ENCODE results near the gene MYOD1.

The MYOD1 gene

GRCh38 chr11:17735818-17736578, 16.6 kb downstream of the MYOD1 start:
- DNase-seq: peak; percentile 25

DNA sequence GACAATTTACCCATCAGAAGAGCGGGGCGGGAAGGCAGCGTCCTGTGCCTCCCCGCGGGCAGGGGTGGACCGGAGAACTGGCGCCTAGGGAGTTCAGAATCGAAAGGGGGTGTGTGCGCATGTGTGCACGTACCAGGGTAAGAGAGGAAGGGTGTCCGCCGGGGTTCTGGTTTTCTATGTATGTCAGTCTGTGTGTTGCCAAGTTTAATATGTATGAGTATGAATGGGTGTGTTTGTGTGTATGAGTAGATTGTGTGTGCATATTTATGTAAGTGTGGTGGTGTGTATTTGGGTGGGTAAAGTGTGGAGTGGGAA, 17.2 kb downstream of the MYOD1 start:
- DNase-seq: peak; percentile 4

GRCh38 chr11:17736930-17737817, 17.8 kb downstream of the MYOD1 start:
- DNase-seq: no peak

DNA sequence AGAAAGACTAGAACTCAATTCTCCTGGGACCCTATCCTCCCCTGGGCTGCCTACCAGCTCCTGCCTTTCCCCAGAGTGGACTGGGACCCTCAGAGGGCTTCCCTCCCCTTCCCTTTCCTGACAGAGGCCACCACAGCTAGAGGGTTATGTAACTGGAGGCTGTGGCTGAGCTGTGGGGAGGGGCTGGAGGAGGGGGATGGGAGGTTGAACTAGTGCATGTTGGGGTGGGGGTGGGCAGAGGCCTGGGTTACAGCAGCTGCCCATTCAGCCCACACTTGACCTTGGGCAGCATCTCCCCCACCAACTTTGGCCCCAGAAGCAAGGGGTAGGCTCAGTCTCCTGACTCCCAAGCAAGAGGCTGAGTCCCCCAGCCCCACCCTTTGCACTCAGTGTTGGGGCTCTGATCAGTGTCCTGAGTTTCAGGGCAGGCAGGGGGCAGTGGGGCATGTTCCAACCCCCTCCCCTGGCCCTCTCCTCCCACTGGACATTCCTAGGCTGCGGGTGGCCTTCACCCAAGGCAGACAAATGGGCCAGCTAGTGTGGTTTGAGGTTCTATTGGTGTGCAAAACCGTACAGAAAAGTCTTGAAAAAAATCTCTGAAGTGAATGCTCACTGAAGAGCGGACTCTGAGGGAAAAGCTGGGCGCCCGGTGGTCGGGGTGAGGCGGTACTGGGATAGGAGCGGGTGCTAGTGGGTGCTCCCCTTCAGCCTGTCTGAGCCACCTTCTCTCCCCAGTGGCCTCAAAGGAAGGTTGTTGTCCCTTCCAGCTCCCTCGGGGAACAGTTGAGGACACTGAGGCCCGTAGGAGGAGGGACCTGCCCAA, 19.0 kb downstream of the MYOD1 start:
- DNase-seq: no peak

DNA sequence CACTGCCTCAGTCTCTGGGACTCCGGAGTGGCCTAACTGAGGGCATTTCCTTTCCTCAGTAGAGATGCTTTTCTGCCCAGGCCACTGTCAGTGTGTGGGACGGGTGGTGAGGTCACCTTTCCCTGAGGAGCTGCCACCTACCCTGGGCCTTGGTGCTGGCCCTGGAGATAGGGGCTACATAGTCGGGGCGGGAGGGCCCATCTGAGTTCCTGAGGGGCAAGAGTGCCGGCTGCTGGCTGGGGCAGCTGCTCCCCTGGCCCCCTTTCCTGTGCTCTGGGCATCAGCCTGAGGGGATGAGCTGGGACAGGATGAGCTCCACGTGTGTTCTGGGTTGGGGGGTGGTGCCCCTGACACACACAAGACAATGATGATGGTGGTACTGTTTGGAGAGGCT, 20.6 kb downstream of the MYOD1 start:
- DNase-seq: no peak

DNA sequence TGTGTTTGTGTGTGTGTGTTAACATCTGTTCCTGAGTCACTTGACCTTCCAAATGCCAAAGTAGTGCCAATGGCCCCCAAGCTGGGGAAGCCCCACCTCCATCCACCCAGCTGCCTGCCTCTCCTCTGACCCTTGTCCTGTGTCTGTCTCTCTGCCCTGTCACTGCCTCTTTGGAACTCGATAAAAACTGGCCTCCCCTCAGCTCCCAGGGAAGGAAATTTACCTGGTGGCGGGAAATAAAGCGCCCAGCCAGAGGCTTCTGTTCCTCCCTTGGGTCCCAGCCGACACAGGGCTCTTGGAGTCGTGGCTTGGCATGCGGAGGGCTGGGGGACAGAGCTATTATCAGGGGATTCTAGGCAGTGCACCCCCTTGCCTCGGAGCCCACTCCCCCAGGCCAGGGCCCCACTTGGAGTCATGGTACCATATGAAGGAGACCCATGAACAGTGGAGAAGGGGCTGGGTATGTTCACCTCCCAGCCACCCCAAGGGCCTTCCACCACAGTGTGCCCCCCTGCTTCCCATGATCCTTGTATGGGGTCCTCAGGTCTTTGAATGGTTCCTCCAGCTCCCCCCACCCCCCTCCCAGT, 21.4 kb downstream of the MYOD1 start:
- no peak for DNase-seq

DNA sequence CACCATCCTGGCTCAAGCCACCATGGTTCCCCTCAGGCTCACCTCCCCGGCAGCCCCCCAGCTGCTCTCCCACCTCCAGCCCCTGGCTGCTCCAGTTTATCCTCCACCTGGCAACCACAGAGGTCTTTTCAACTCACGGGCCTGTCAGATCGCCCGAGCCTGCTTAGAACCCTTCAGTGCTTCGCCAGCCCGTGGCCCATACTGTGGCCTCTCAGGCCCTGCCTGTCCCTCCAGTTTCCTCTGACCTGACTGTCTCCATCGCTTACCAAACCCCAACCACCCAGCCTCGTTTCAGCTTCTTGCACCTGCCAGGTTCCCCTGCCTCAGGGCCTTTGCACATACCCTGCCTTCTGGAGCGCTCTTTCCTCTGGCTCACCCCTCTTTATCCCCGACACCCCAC, 22.1 kb downstream of the MYOD1 start:
- no peak for DNase-seq

GRCh38 chr11:17742019-17742418, 22.6 kb downstream of the MYOD1 start:
- DNase-seq: no peak

DNA sequence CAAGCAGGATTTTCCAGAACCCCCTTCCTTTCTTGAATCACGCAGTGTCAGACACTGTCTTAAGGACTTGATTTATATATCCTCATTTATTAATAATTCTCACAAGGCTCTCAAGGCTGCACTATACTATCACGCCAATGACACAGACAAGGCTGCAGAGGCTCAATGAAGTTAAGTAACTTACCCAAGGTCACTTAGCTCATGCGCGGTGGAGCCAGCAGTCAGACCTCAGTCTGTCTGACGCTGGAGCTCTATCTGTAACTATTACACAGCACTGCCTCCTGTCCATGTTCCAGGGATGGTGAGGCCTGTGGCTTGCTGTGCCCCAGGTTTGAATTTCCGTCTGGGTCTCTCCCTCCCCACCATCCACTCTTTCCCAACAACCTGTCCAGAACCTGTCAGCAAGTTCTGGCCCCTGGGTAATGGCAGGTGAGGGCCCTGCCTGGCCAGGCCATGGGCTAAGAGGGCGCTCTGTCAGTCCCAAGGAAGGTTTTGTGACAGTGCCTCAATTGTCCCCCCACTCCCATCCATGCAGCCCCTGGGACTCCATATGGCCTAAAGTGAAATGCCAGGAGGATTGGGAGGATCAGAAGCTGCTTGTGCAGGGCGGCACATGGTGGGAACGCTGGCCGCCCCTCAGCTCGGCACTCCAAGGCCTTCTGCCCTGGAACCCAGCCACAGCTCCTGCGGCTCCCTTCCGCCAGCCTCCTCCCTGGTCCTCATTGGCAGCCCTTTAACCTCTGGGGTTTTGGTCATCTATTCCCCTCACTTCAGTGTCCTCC, 23.8 kb downstream of the MYOD1 start:
- no peak for DNase-seq

DNA sequence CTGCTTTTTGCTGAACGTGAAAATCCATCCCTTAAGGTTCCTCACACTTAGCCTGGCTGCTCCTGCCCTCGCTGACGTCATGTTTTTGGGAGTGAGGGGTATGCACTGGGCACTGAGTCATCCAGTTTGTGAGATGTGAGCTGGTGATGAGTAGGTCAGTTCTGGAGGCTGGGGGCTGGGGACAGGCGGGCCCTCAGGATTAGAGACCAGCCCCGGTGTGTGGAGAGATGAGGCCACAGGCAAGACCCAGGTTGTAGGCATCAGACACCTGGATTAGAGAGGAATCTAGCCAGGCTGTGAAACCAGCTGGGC, 24.4 kb downstream of the MYOD1 start:
- no peak for DNase-seq

- DNase-seq: no peak
Measured at GRCh38 chr11:17744151-17744940, 25.0 kb downstream of the MYOD1 start.

GRCh38 chr11:17745023-17745772, 25.8 kb downstream of the MYOD1 start:
- no peak for DNase-seq

GRCh38 chr11:17746096-17746495, 26.7 kb downstream of the MYOD1 start:
- no peak for DNase-seq

DNA sequence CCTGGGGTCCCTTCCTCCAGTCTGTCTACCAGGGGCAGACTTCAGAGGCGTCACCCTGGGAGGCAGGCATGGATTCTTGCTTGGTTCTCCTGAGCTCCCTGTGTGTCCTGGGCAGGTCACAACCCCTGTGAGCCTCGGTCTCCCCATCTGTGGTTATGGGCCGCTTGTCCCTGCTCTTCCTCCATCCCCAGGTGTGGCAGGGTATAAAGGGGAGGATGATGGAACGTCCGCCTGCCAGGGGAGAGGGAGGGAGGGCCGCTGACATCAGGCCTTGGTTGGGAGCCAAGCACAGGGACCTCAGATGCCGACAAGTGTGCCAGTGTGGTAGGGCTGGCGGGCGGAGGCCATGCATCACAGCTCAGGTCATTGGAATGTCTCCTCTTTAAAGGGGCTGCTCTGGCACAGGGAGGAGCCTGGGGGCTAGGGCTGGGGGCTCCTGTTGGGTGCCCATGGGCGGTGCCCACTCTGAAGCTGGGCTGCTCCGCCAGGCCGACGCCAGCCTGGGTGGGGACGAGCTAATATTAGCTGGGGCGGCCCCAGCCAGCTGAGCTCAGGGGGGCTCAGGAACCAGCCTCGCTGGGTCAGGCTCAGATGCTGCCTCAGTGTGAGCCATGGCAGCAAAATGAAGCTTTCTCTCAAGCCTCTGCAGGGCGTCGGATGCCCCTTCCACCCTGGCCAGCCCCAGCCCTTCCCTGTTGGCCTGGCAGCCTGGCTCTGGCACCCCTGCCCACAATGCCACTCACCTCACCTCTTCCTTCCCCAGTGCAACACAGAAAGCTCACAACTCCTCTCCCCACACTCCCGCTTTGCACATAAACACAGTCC, 28.0 kb downstream of the MYOD1 start:
- no peak for DNase-seq

DNA sequence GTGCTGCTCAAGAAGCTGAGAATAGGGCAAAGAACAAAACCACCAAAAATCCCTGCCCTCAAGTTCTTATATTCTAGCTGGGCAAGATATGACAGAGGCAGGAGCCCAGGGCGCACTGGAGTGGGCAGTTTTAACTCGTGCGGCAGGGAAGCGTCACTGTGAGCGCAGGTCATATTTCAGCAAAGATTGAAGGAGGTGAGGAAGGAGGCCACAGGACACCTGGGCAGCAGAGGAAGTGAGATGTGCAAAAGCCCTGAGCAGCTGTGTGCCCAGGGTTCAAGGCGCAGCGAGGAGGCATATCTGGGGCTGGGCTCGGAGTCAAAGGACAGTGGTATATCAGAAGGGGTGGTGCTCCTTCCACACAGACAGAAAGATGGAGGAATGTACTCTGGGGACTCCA, 28.7 kb downstream of the MYOD1 start:
- DNase-seq: no peak

DNA sequence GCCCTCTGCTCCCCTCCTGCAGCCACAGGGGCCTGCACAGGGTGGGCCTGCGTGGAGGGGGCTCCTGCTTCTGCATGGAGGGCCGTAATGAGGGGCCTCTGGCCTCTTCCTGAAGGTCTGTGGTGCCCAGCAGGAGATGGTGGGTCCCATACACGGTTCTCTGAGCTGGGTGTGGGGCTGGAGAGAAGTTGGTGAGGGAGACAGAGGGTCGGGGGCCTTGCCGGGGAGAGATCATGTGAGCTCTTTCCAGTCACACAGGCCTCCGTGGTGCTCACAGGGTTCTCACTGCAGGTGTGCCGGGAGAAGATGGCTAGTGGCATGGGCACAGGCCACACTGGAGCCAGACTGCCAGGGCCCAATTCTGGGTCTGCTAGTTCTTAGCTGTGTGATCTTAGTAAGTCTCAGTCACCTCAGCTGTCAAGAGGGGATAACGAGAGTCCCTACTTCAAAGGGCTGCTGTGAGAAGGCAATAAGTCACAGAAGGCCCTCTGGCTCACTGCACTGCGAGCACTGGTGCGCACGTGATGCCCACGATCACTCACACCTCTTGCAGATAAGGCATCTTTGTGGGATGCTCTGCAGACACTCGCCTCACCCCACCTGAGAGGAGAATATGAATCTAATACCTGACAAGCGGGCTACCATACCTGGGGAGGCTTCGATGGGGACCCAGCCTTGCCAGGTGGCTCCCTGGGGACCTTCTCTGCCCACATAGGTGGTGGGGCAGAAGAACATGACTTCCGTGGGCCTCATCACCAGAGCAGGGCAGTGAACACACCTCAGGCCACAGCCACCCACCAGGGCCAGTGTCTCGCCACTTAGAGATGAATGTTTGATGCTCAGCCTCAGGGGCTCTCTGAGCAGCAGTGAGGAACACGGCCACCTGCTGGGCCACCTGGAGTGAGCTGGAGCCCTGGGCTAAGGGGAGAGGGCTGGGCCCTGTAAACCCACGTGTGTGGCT, 29.7 kb downstream of the MYOD1 start:
- DNase-seq: no peak

GRCh38 chr11:17750013-17750800, 30.8 kb downstream of the MYOD1 start:
- DNase-seq: no peak

GRCh38 chr11:17750801-17751165, 31.4 kb downstream of the MYOD1 start:
- DNase-seq: no peak
